Measurements from ENCODE around the gene MINDY4. TPM values are rescaled to one million over a fixed set of nuclear protein-coding genes. Genes with fewer than 3 reads are reported as not detected.
A peak's percentile ranks its signal among the peaks of the same experiment; 100 is the strongest.

Gene MINDY4
- total RNA-seq, 1 donor from 2014 or later: 14.3 TPM

GRCh38 chr7:30790356-30790755 is 19.1 kb downstream of the MINDY4 start:
- no peak overlapping the region for H3K4me3 Mint-ChIP-seq (ENCODE audit: low read depth)
- H3K9me3 Mint-ChIP-seq (ENCODE audit: low read depth): no peaks in the 10 kb centered on the region
- H3K4me1 Mint-ChIP-seq (ENCODE audit: low read depth): no peaks in the 10 kb centered on the region
- TF ChIP-seq CTCF (IDR thresholded peaks at IDR 0.05; ENCODE audit: unreplicated experiment): no peak
- H3K27ac Mint-ChIP-seq: no peak overlapping the region
- no peak for DNase-seq (ENCODE audit: low spot score, unreplicated experiment)
- H3K27me3 Mint-ChIP-seq: no peaks in the 10 kb centered on the region
- H3K36me3 Mint-ChIP-seq (ENCODE audit: insufficient read depth): peaks cover 5% of the 10 kb centered on the region

GRCh38 chr7:30791114-30791513 is 19.9 kb downstream of the MINDY4 start:
- no peak overlapping the region for H3K27ac Mint-ChIP-seq
- no peaks in the 10 kb centered on the region for H3K9me3 Mint-ChIP-seq (ENCODE audit: low read depth)
- no peak overlapping the region for H3K4me3 Mint-ChIP-seq (ENCODE audit: low read depth)
- no peaks in the 10 kb centered on the region for H3K27me3 Mint-ChIP-seq
- peaks cover 5% of the 10 kb centered on the region for H3K4me1 Mint-ChIP-seq (ENCODE audit: low read depth)
- H3K36me3 Mint-ChIP-seq (ENCODE audit: insufficient read depth): peaks cover 2% of the 10 kb centered on the region
- TF ChIP-seq CTCF (IDR thresholded peaks at IDR 0.05; ENCODE audit: unreplicated experiment): no peak
- no peak for DNase-seq (ENCODE audit: low spot score, unreplicated experiment)

- Mint-ChIP-seq H3K4me1 (ENCODE audit: low read depth) (peaks cover 5% of the 10 kb centered on the region), H3K27me3 (no peaks in the 10 kb centered on the region), H3K27ac (no peak overlapping the region), H3K9me3 (ENCODE audit: low read depth) (no peaks in the 10 kb centered on the region), H3K36me3 (ENCODE audit: insufficient read depth) (peaks cover 3% of the 10 kb centered on the region), H3K4me3 (ENCODE audit: low read depth) (no peak overlapping the region)
- TF ChIP-seq CTCF (IDR thresholded peaks at IDR 0.05; ENCODE audit: unreplicated experiment): no peak
- no peak for DNase-seq (ENCODE audit: low spot score, unreplicated experiment)
Observed at GRCh38 chr7:30795161-30795948, 24.1 kb downstream of the MINDY4 start.

GRCh38 chr7:30796105-30796869 is 25.1 kb downstream of the MINDY4 start:
- H3K27ac Mint-ChIP-seq: peak overlapping the region; percentile 33
- peaks cover 5% of the 10 kb centered on the region for H3K4me1 Mint-ChIP-seq (ENCODE audit: low read depth)
- H3K36me3 Mint-ChIP-seq (ENCODE audit: insufficient read depth): peaks cover 3% of the 10 kb centered on the region
- H3K27me3 Mint-ChIP-seq: no peaks in the 10 kb centered on the region
- no peaks in the 10 kb centered on the region for H3K9me3 Mint-ChIP-seq (ENCODE audit: low read depth)
- no peak for DNase-seq (ENCODE audit: low spot score, unreplicated experiment)
- TF ChIP-seq CTCF (IDR thresholded peaks at IDR 0.05; ENCODE audit: unreplicated experiment): no peak
- no peak overlapping the region for H3K4me3 Mint-ChIP-seq (ENCODE audit: low read depth)

GRCh38 chr7:30797176-30798040 is 26.2 kb downstream of the MINDY4 start:
- no peak for TF ChIP-seq CTCF (IDR thresholded peaks at IDR 0.05; ENCODE audit: unreplicated experiment)
- no peak for DNase-seq (ENCODE audit: low spot score, unreplicated experiment)
- Mint-ChIP-seq H3K9me3 (ENCODE audit: low read depth) (no peaks in the 10 kb centered on the region), H3K4me1 (ENCODE audit: low read depth) (peaks cover 5% of the 10 kb centered on the region), H3K4me3 (ENCODE audit: low read depth) (no peak overlapping the region), H3K27ac (no peak overlapping the region), H3K36me3 (ENCODE audit: insufficient read depth) (peaks cover 3% of the 10 kb centered on the region), H3K27me3 (no peaks in the 10 kb centered on the region)

Data from progenitor cell of endocrine pancreas (in vitro differentiated cells).